ENCODE measurements around the gene LRP8. TPM values are rescaled to one million over a fixed set of nuclear protein-coding genes. Genes with fewer than 3 reads are reported as not detected.

The LRP8 gene
- total RNA-seq, 1 experiment from 2014 or later: 54.4 TPM

- Histone ChIP-seq H4K20me1 (ENCODE audit: low read length) (no peaks in the 10 kb centered on the region), H3K27ac (ENCODE audit: low read length) (no peak overlapping the region), H3K9me2 (replicated peaks; ENCODE audit: low read length) (no peaks in the 10 kb centered on the region), H3K4me3 (ENCODE audit: low read length) (no peak overlapping the region), H3F3A (ENCODE audit: low read length, unreplicated experiment) (no peaks in the 10 kb centered on the region), H3K27me3 (ENCODE audit: low read length) (no peaks in the 10 kb centered on the region), H3K4me1 (ENCODE audit: insufficient read depth, low read length) (no peaks in the 10 kb centered on the region), H3K79me2 (ENCODE audit: low read length) (no peaks in the 10 kb centered on the region), H3K36me3 (ENCODE audit: low read depth, low read length) (no peaks in the 10 kb centered on the region), H2AFZ (ENCODE audit: low read length) (no peak overlapping the region), H3K9ac (ENCODE audit: low read length) (no peak overlapping the region), H3K9me3 (ENCODE audit: low read length) (no peaks in the 10 kb centered on the region), H3K4me2 (ENCODE audit: low read length) (no peak overlapping the region)
- TF ChIP-seq CTCF (conservative IDR thresholded peaks at IDR 0.05; ENCODE audit: low read depth, low read length) (no peak), EZH2phosphoT487 (IDR thresholded peaks at IDR 0.05; ENCODE audit: borderline replicate concordance, low read length) (no peak), EZH2 (IDR thresholded peaks at IDR 0.05; ENCODE audit: low read length, unreplicated experiment) (no peak)
- ATAC-seq (no peak), DNase-seq (no peak)
- ChIA-PET CTCF (no interaction called here), POLR2A (ENCODE audit: unreplicated experiment) (no interaction called here)
- no TSS peak for BruUV-seq (replicated peaks)
- intact Hi-C loops (cut with micrococcal nuclease): no loop called here
These were observed 20.9 kb upstream of the LRP8 start for GRCh38 chr1:53348486-53349368.

GRCh38 chr1:53346814-53347176 lies 18.9 kb upstream of the LRP8 start:
- Histone ChIP-seq H2AFZ (ENCODE audit: low read length) (no peak overlapping the region), H3K79me2 (ENCODE audit: low read length) (no peaks in the 10 kb centered on the region), H3K9me2 (replicated peaks; ENCODE audit: low read length) (no peaks in the 10 kb centered on the region), H3K36me3 (ENCODE audit: low read depth, low read length) (no peaks in the 10 kb centered on the region), H3K27ac (ENCODE audit: low read length) (no peak overlapping the region), H3K4me3 (ENCODE audit: low read length) (no peak overlapping the region), H3K4me1 (ENCODE audit: insufficient read depth, low read length) (no peaks in the 10 kb centered on the region), H3K4me2 (ENCODE audit: low read length) (no peak overlapping the region), H3K27me3 (ENCODE audit: low read length) (no peaks in the 10 kb centered on the region), H3K9ac (ENCODE audit: low read length) (no peak overlapping the region), H3K9me3 (ENCODE audit: low read length) (no peaks in the 10 kb centered on the region), H3F3A (ENCODE audit: low read length, unreplicated experiment) (no peaks in the 10 kb centered on the region), H4K20me1 (ENCODE audit: low read length) (no peaks in the 10 kb centered on the region)
- intact Hi-C loops (cut with micrococcal nuclease): no loop called here
- POLR2A ChIA-PET (ENCODE audit: unreplicated experiment): no interaction called here
- BruUV-seq (replicated peaks): no TSS peak
- ATAC-seq (no peak), DNase-seq (no peak)
- TF ChIP-seq CTCF (conservative IDR thresholded peaks at IDR 0.05; ENCODE audit: low read depth, low read length) (no peak), EZH2 (IDR thresholded peaks at IDR 0.05; ENCODE audit: low read length, unreplicated experiment) (no peak), EZH2phosphoT487 (IDR thresholded peaks at IDR 0.05; ENCODE audit: borderline replicate concordance, low read length) (no peak)
- CTCF ChIA-PET: no interaction called here

Data from PC-3 (cell line).